Smooth muscle cell (in vitro differentiated cells): ENCODE results near the gene FGD4. TPM values are rescaled to one million over a fixed set of nuclear protein-coding genes. Genes with fewer than 3 reads are reported as not detected.

Source experiments
- DNase-seq: peaks from one replicate; lab custom pipeline; 2025; ENCODE audit not compliant: unreplicated experiment; lab: John Stamatoyannopoulos, UW
- H2AFZ ChIP-seq: fragments of 200-600 bp; sonication (generic); 2 replicates; pipeline ENCODE4 v1.6.0; 2016; ENCODE audit warnings: antibody characterized with exemption, low read depth, mild to moderate bottlenecking
- H3F3A ChIP-seq: fragments of 200-600 bp; sonication (generic); 2 replicates; pipeline ENCODE4 v1.6.0; 2017; ENCODE audit warnings: antibody characterized with exemption, low read depth
- H3K27ac ChIP-seq: fragments of 200-600 bp; sonication (generic); 2 replicates; pipeline ENCODE4 v1.5.1; 2016; ENCODE audit warnings: low read depth, mild to moderate bottlenecking
- H3K27me3 ChIP-seq: fragments of 200-600 bp; sonication (generic); 2 replicates; pipeline ENCODE4 v1.6.1; 2016; ENCODE audit warnings: low read depth, mild to moderate bottlenecking
- H3K36me3 ChIP-seq: fragments of 200-600 bp; sonication (generic); 2 replicates; pipeline ENCODE4 v1.5.1; 2016; ENCODE audit warnings: low read depth
- H3K4me1 ChIP-seq: fragments of 200-600 bp; sonication (generic); 2 replicates; pipeline ENCODE4 v1.5.1; 2016; ENCODE audit warnings: low read depth
- H3K4me2 ChIP-seq: fragments of 200-600 bp; sonication (generic); 2 replicates; pipeline ENCODE4 v1.6.0; 2016; ENCODE audit warnings: mild to moderate bottlenecking
- H3K4me3 ChIP-seq: fragments of 200-600 bp; sonication (generic); 2 replicates; pipeline ENCODE4 v1.5.1; 2016; ENCODE audit warnings: mild to moderate bottlenecking
- H3K79me2 ChIP-seq: fragments of 200-600 bp; sonication (generic); 2 replicates; pipeline ENCODE4 v1.6.0; 2016; ENCODE audit warnings: low read depth, mild to moderate bottlenecking
- H3K9ac ChIP-seq: fragments of 200-600 bp; sonication (generic); 2 replicates; pipeline ENCODE4 v1.6.0; 2016; ENCODE audit warnings: low read depth
- H3K9me3 ChIP-seq: fragments of 200-600 bp; sonication (generic); replicated peaks from 2 replicates; pipeline ENCODE4 v1.5.1; 2016; ENCODE audit warnings: low read depth
- H4K20me1 ChIP-seq: fragments of 200-600 bp; sonication (generic); 2 replicates; pipeline ENCODE4 v1.6.0; 2016; ENCODE audit warnings: low read depth
- WGBS: methylation state at CpG from one replicate; pipeline ENCODE4 v1.1.7; 2016; ENCODE audit warnings: low lambda C conversion rate; 5-methylcytosine and 5-hydroxymethylcytosine counted together
- polyA plus RNA-seq: library from polyadenylated mRNA; unstranded; fragments of >200 nt; fragmentation: Nextera tagmentation; extraction: Ambion mirVana; gene quantifications from 2 replicates; pipeline ENCODE4 v1.2.1, GENCODE V29; 2016
- total RNA-seq: library from RNA; depleted of rRNA; stranded (reverse); fragments of >200 nt; gene quantifications from 2 replicates; pipeline ENCODE4 v1.2.3, GENCODE V29; 2014
- TF ChIP-seq, protein P1 (sequence below): fragments of 200-600 bp; sonication (generic); IDR thresholded peaks from 2 replicates; pipeline ENCODE4 v1.5.1; 2017; ENCODE audit warnings: borderline replicate concordance, mild to moderate bottlenecking, antibody characterized with exemption; ENCODE audit not compliant: insufficient read depth, poor library complexity, severe bottlenecking

FGD4 gene
- total and polyA plus RNA-seq, 2 experiments from 2014 or later, result 0.42 to 5.8 TPM

DNA sequence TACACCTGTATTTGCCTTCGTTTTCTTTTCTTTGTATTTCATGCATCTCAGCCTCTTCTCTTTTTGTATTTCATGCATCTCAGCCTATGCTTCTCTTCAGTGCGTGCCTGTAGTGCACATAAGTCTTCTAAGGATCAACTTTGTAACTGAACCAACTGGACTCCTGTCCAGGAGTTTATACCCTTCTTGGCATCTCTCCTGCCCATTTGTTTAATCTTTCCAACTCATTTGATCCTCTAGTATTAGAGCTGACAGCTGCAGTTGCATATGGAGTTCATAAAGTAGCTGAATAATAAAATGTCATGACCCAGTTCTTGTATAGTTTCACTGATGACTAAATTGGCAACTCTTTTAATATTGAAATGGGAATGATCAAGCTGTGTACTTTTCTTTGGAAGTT lies 89.7 kb downstream of the FGD4 start:
- Histone ChIP-seq H3K79me2 (no peaks in the 10 kb centered on the region), H3K4me3 (no peak overlapping the region), H3K4me1 (peaks cover 5% of the 10 kb centered on the region), H3K9ac (no peak overlapping the region), H2AFZ (no peak overlapping the region), H3K27ac (no peak overlapping the region), H3K27me3 (no peaks in the 10 kb centered on the region), H3K4me2 (no peak overlapping the region), H3K36me3 (no peaks in the 10 kb centered on the region), H4K20me1 (no peaks in the 10 kb centered on the region), H3K9me3 (no peaks in the 10 kb centered on the region), H3F3A (no peaks in the 10 kb centered on the region)
- 48% methylated on average over 2 of the region's 2 CpGs for WGBS
- TF ChIP-seq, protein P1, sequence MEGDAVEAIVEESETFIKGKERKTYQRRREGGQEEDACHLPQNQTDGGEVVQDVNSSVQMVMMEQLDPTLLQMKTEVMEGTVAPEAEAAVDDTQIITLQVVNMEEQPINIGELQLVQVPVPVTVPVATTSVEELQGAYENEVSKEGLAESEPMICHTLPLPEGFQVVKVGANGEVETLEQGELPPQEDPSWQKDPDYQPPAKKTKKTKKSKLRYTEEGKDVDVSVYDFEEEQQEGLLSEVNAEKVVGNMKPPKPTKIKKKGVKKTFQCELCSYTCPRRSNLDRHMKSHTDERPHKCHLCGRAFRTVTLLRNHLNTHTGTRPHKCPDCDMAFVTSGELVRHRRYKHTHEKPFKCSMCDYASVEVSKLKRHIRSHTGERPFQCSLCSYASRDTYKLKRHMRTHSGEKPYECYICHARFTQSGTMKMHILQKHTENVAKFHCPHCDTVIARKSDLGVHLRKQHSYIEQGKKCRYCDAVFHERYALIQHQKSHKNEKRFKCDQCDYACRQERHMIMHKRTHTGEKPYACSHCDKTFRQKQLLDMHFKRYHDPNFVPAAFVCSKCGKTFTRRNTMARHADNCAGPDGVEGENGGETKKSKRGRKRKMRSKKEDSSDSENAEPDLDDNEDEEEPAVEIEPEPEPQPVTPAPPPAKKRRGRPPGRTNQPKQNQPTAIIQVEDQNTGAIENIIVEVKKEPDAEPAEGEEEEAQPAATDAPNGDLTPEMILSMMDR, result no peak
- no peak for DNase-seq

DNA sequence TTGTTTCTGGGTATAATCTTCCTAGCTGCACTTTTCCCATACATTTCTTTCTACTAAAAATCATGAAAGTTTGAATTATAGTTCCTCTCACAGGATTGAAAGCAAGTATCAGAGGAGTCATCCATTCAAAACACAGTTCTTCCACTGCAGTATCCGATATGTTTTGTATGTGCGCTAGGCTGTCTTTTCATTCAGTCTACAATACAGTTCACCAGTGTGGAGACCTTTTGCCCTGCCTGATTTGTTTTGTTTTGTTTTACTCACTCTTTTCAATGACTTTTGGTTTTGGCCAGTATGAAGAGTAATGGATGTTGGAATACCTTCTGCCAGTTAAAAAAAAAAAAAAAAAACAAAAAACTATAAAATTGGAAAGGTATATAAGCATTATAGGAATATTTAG lies 91.4 kb downstream of the FGD4 start:
- Histone ChIP-seq H3K27me3 (no peaks in the 10 kb centered on the region), H3K4me3 (no peak overlapping the region), H3K4me2 (no peak overlapping the region), H2AFZ (no peak overlapping the region), H3K9ac (no peak overlapping the region), H3K79me2 (no peaks in the 10 kb centered on the region), H3K36me3 (no peaks in the 10 kb centered on the region), H3F3A (no peaks in the 10 kb centered on the region), H3K9me3 (no peaks in the 10 kb centered on the region), H3K4me1 (peaks cover 5% of the 10 kb centered on the region), H4K20me1 (no peaks in the 10 kb centered on the region), H3K27ac (no peak overlapping the region)
- WGBS, result 97% methylated on average over 2 of the region's 2 CpGs
- TF ChIP-seq, protein P1, result no peak
- DNase-seq, result no peak

DNA sequence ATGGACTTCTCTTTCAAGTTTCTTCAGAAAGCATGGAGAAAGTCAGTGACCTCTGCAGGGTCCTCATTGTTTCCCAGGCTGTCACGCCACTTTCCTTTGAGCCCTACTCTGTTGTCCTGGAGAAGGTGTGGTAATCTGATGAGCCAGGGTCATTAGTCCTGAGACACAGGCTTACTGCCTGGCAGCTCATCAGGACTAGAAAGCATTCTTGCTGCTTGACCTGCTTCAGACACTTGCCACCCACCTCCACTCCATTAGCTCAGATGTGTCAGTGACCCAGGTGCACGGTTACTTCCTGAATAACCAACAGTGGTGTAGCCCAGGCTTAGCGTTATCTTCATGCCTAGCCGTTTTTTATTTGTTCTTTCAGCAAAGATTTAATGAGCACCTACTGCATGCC lies 93.9 kb downstream of the FGD4 start:
- Histone ChIP-seq H3K9ac (no peak overlapping the region), H3K4me3 (no peak overlapping the region), H3K36me3 (no peaks in the 10 kb centered on the region), H2AFZ (no peak overlapping the region), H3F3A (no peaks in the 10 kb centered on the region), H3K27ac (no peak overlapping the region), H3K27me3 (no peaks in the 10 kb centered on the region), H3K4me1 (no peaks in the 10 kb centered on the region), H3K4me2 (no peak overlapping the region), H4K20me1 (no peaks in the 10 kb centered on the region), H3K79me2 (no peaks in the 10 kb centered on the region), H3K9me3 (no peaks in the 10 kb centered on the region)
- 70% methylated on average over 4 of the region's 4 CpGs for WGBS
- DNase-seq, result no peak
- TF ChIP-seq, protein P1, result no peak

DNA sequence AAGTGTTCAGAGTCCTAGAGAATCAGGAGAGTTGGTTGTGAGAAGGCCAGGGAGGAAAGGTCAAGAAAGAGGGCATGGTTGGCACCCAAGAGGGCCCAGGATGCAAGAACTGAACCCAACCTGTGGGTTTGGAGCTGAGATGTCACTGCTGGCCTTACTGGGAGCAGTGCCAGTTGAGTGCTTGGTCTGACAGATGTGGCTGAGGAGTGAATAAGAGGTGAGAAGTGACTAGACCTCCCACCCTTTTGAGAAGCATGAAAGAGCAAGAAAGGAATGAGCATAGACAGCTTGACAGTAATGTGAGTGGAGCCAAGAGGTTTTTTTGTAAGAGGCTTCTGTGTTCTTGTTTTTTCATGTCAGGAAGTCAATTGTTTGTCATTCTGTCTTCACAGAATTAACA lies 95.3 kb downstream of the FGD4 start:
- DNase-seq, result no peak
- Histone ChIP-seq H3K4me3 (no peak overlapping the region), H3K36me3 (no peaks in the 10 kb centered on the region), H3K27me3 (no peaks in the 10 kb centered on the region), H3K79me2 (no peaks in the 10 kb centered on the region), H3F3A (no peaks in the 10 kb centered on the region), H3K4me1 (no peaks in the 10 kb centered on the region), H3K9ac (no peak overlapping the region), H4K20me1 (no peaks in the 10 kb centered on the region), H3K27ac (no peak overlapping the region), H3K4me2 (no peak overlapping the region), H3K9me3 (no peaks in the 10 kb centered on the region), H2AFZ (no peak overlapping the region)
- TF ChIP-seq, protein P1, result no peak
